NCI-H510A (cell line): Measurements from ENCODE around the gene PSMC1.

Experiments used
- DNase-seq: peaks from one replicate; lab custom pipeline; 2025; lab: John Stamatoyannopoulos, UW

Gene PSMC1

DNA sequence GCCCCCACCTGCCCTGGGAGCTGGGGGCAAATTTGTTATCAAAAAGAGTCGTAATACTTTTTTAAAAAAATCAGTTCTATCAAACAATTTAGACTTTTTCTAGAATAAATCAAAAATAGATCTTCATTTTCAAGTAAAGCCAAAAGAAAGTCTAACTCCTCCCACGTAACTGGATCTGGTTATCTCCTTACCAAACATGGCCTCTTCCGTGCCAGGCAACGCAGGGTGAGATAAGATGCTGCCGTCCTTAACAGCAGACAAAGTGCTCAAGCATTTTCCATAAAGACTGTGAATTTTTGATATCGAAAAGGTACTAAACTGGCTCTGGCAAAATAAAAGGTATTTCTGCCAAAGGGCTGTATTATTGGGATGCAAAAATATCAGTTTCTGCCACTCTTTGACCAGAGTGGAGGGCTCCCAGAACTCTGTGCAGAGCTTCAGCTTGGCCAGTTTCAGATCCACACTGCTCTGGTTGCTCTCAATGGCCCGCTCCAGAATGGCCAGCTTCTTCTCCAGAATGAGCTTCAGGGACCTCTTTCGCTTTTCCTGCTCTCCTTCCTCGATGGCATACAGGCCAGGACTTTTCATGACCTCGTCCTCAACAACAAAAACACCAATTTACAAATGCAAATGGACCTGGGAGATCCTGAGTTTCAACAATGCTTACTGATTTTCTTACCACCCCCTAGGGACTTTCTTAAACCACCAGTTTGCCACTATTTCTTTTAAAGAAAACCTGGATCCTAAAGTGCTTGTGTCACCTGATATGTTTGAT lies 46.4 kb downstream of the PSMC1 start:
- DNase-seq = no peak

DNA sequence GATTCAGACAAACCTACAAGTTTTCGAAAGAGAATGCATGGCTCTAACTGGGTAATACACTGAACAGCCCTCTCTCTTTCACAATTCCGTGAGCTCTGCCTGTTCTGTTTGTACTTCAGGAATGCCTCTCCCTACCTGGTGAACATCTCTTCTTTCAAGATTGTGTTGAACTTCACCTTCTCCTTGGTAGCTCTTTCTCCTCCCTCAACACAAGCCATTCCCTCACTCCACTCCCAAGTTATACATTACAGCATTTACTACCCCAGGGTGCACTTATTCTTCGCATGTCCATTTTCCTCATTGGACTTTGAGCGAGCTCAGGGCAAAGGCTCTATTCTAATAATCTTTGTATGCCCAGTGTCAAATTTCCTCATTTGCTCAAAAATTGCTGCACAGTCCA lies 47.1 kb downstream of the PSMC1 start:
- DNase-seq = no peak

DNA sequence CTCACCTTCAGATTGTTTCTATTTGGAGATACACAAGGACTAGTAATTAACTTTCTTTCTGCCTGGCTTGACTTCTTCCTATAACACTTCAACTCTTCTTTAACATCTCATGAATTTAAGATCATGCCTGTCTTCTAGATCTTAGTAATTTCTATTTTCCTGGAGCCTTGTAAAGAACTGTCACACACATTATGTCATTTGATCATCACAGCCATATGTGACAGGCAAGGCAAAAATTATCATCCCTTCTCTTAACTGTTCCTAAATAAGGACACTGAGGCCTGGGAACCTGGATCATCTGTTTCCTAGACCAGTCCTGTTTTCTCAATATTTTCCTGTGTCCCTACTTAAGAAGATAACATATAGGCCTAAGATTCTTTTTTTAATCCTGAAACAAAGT lies 48.1 kb downstream of the PSMC1 start:
- no peak for DNase-seq

DNA sequence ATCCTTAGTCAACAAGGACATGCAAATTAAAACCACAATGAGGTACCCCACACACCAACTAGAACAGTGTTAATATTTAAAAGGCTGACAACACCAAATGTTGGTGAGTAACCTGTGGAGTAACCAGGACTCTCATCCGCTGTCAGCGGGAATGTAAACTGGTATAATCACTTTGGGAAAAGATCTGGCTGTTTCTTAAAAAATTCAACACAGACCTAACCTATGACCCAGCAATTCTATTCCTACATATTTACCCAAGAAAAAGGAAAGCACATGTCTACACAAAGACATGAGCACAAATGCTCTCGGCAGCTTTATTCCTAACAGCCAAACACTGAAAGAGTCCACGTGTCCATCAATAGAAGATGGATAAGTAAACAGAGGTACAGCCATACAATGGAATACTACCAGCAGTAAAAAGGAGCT lies 48.8 kb downstream of the PSMC1 start:
- no peak for DNase-seq

DNA sequence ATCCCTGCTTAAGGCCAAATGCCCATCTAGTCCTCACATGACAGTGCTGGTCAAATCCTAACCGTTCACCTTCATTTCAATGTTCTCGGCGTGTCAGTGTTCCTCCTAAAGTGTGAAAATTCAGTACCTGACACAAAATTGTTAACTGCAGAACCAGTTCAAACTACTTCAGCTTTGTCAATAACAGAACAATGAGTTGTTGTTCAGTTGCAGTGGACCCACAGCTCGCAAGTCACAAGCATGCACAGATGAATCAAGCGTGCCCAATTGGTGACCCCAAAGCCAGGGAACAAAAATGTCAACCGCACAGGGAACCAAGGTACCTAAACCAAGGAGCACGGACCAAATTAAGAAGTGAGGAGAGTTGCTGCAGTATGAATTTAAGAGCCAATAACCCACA lies 52.2 kb downstream of the PSMC1 start:
- no peak for DNase-seq

DNA sequence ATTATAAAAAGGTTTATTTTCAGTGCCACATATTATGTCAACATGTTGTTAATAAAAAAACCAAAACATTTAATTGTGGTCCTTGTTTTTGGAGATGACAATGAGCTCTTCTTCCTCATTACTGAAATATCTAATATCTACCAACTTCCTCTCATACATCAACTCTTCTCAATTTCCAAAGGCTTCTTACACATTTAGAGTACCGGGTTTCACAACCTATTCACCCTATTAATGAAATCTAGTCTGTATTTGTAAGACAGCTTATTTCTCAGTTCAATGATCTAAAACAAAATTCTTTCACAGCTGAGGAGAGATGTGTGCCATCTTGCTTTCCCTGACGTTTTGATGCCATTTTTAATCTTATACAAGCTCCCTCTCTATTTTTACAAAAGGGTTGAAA lies 60.9 kb downstream of the PSMC1 start:
- no peak for DNase-seq

DNA sequence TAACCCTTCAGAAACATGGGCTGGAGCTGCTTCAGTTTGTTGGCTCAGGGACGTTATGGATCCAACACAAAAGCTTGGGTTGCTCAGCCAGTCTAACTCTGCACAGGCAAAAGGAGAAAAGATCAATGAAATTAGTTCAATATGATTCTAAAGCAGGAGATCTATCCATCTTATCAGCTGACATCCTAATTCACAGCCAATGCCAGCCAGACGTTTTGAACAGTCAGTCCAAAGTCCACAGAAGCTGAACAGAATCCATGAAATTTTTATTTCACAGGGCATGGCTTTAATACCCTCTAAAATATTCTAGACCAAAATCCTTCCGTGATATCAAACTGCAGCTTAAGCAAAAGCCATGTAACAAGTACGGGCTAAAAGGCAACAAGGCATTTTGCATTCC lies 61.7 kb downstream of the PSMC1 start:
- no peak for DNase-seq

DNA sequence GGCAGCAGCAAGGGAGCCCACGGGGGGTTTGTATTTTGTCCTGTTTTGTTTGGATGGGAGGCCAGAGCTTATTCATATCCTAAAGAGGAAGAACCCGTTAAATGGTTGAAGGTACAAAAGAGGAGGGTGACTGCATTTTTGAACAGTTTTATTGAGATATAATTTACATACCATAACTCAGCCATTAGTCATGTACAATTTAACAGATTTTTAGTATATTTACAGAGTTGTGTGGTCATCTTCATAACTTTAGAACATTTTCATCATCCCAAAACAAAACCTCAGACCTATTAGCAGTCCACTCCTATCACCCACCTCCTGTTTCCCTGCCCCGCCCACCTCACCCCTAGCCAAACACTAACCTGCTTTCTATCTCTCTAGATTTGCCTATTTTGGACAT lies 62.8 kb downstream of the PSMC1 start:
- DNase-seq = no peak

DNA sequence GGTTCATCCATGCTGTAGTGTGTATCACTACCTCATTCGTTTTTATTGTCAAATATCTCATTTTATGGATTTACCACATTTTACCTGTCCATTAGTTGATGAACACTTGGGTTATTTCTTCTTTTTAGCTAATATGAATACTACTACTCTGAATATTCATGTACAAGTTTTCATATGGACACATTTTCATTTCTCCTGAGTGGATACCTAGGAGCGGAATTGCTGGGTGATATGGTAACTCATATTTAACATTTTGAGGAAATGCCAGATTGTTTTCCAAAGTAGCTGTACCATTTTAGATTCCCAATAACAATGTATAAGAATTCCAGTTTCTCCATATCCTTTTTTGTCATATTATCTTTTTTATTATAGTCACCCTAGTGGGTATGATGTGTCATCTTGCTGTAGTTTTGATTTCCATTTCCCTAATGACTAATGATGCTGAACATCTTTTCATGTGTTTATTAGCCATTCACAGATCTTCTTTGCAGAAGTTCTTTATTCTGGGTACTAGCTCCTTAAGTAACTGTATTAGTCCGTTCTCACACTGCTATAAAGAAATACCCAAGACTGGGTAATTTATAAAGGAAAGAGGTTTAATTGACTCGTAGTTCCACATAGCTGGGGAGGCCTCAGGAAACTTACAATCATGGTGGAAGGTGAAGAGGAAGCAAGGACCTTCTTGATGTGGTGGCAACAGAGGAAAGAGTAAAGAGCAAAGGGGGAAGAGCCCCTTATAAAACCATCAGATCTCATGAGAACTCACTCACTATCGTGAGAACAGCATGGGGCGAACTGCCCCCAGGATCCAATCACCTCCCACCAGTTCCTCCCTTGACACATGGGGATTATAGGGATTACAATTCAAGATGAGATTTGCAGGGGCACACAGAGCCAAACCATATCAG lies 63.5 kb downstream of the PSMC1 start:
- DNase-seq = no peak

DNA sequence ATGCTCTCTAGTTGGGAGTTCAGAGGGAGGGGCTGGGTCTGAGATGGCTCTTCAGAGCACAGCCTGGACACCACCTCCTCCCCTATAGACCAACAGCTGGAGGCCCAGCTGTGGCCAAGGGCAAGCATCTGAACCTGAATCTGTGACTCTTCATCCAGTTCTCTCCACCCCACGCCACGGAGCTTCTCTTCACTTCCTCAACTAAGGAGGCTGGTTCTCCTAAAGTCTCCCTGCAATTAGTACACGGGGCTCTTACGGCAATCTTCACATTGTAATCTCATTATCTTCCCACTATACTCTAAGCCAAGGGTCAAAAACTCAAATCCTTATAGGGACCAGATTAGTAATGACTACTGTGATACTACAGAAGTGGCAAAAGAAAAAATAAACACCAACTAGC lies 65.5 kb downstream of the PSMC1 start:
- no peak for DNase-seq
